CD14-positive monocyte (primary cell): Measurements from ENCODE around the gene STK32B. TPM values are rescaled to one million over a fixed set of nuclear protein-coding genes. Genes with fewer than 3 reads are reported as not detected.

Experiments used
- DNase-seq, 3 donors: peaks; one replicate each; pipeline ENCODE4 v3.0.0-alpha.2; 2011 to 2022
- H2AFZ ChIP-seq: 2 replicates; pipeline ENCODE4 v1.6.0; 2012; ENCODE audit warnings: mild to moderate bottlenecking, low read depth, low read length, inconsistent platforms; ENCODE audit not compliant: insufficient read depth, poor library complexity, severe bottlenecking
- H3K27ac ChIP-seq, 2 donors: 1 replicate in 1 of 2; 2 replicates in 1 of 2; pipeline ENCODE4 v1.5.1; 2012 to 2013; ENCODE audit warnings: low read length in 2 of 2, control low read depth in 1 of 2, inconsistent platforms in 1 of 2, low read depth in 1 of 2, mild to moderate bottlenecking in 1 of 2
- H3K27me3 ChIP-seq, 2 donors: one replicate each; pipeline versions ENCODE4 v1.6.0 to v1.6.1; 2011 to 2013; ENCODE audit warnings: low read length in 2 of 2; ENCODE audit not compliant: control insufficient read depth in 2 of 2, insufficient read depth in 2 of 2
- H3K36me3 ChIP-seq, 2 donors: replicated peaks in 1 of 2; 1 replicate in 1 of 2; 2 replicates in 1 of 2; pipeline versions ENCODE4 v1.5.1 to v1.6.1; 2012 to 2013; ENCODE audit warnings: low read length in 2 of 2, control low read depth in 1 of 2, inconsistent platforms in 1 of 2, mild to moderate bottlenecking in 1 of 2; ENCODE audit not compliant: insufficient read depth in 2 of 2, control insufficient read depth in 1 of 2
- H3K4me1 ChIP-seq, 2 donors: 1 replicate in 1 of 2; 2 replicates in 1 of 2; pipeline versions ENCODE4 v1.5.1 to v1.6.1; 2012 to 2013; ENCODE audit warnings: low read length in 2 of 2, control low read depth in 1 of 2, inconsistent platforms in 1 of 2, mild to moderate bottlenecking in 1 of 2, moderate library complexity in 1 of 2; ENCODE audit not compliant: insufficient read depth in 2 of 2, control insufficient read depth in 1 of 2
- H3K4me2 ChIP-seq: replicated peaks from 2 replicates; pipeline ENCODE3; 2012; ENCODE audit warnings: low read length, moderate library complexity, mild to moderate bottlenecking; ENCODE audit not compliant: poor library complexity, severe bottlenecking; ENCODE audit errors: extremely low read depth
- H3K4me3 ChIP-seq, 3 experiments: fragments of 200-600 bp in 1 of 3; sonication (generic) in 1 of 3; replicated peaks in 1 of 3; 1 replicate in 2 of 3; 2 replicates in 1 of 3; pipeline ENCODE4 v1.5.1; 2011 to 2013; ENCODE audit warnings: low read length in 3 of 3, mild to moderate bottlenecking in 3 of 3, control low read depth in 2 of 3, low read depth in 2 of 3, inconsistent platforms in 1 of 3, moderate library complexity in 1 of 3
- H3K79me2 ChIP-seq: 2 replicates; pipeline ENCODE4 v1.6.0; 2012; ENCODE audit warnings: mild to moderate bottlenecking, control low read depth, inconsistent platforms, low read length, moderate library complexity; ENCODE audit not compliant: insufficient read depth
- H3K9ac ChIP-seq: 2 replicates; pipeline ENCODE4 v1.6.0; 2017; ENCODE audit warnings: low read length, mild to moderate bottlenecking; ENCODE audit not compliant: insufficient read depth, poor library complexity, severe bottlenecking
- H3K9me3 ChIP-seq, 2 donors: replicated peaks in 1 of 2; 1 replicate in 1 of 2; 2 replicates in 1 of 2; pipeline versions ENCODE4 v1.5.1 to v1.6.1; 2012 to 2013; ENCODE audit warnings: low read length in 2 of 2, control low read depth in 1 of 2; ENCODE audit not compliant: control insufficient read depth in 1 of 2, insufficient read depth in 1 of 2
- H4K20me1 ChIP-seq: 2 replicates; pipeline ENCODE4 v1.6.0; 2012; ENCODE audit warnings: mild to moderate bottlenecking, low read length, control low read depth, moderate library complexity; ENCODE audit not compliant: insufficient read depth
- H3K27ac Mint-ChIP-seq, 7 donors: one replicate each; pipeline ENCODE4 v1.8.0; 2020; ENCODE audit warnings: mild to moderate bottlenecking in 7 of 7, mixed read lengths in 7 of 7, moderate library complexity in 6 of 7, inconsistent platforms in 2 of 7
- H3K27me3 Mint-ChIP-seq, 3 donors: one replicate each; pipeline ENCODE4 v1.8.0; 2021 to 2022; ENCODE audit warnings: low read depth in 3 of 3, mild to moderate bottlenecking in 3 of 3, mixed read lengths in 3 of 3, moderate library complexity in 3 of 3, inconsistent platforms in 1 of 3
- H3K36me3 Mint-ChIP-seq, 2 donors: one replicate each; pipeline ENCODE4 v1.8.0; 2020; ENCODE audit warnings: mixed read lengths in 2 of 2, inconsistent platforms in 1 of 2, mild to moderate bottlenecking in 1 of 2
- H3K4me1 Mint-ChIP-seq: one replicate; pipeline ENCODE4 v1.8.0; 2020; ENCODE audit warnings: mild to moderate bottlenecking, mixed read lengths
- H3K4me3 Mint-ChIP-seq, 2 donors: one replicate each; pipeline ENCODE4 v1.8.0; 2020; ENCODE audit warnings: mild to moderate bottlenecking in 2 of 2, mixed read lengths in 2 of 2, moderate library complexity in 1 of 2
- H3K9me3 Mint-ChIP-seq, 7 donors: one replicate each; pipeline ENCODE4 v1.8.0; 2020 to 2022; ENCODE audit warnings: mixed read lengths in 7 of 7, mild to moderate bottlenecking in 6 of 7, moderate library complexity in 6 of 7, inconsistent platforms in 2 of 7
- CTCF ChIP-seq: fragments of 200-600 bp; IDR thresholded peaks from one replicate; pipeline ENCODE4 v1.8.0; 2022; ENCODE audit warnings: antibody characterized with exemption, mild to moderate bottlenecking
- WGBS: methylation state at CpG from one replicate; pipeline ENCODE4 v1.1.5; 2013; ENCODE audit warnings: missing lambda C conversion rate; ENCODE audit not compliant: insufficient coverage; 5-methylcytosine and 5-hydroxymethylcytosine counted together
- intact Hi-C, 2 donors: fragments of 100-400 bp; cut with micrococcal nuclease; formaldehyde crosslinking; loops; one replicate each; pipeline versions ENCODE4 v1.15.0 to v1.15.1; 2023
- polyA plus RNA-seq, 3 donors: library from polyadenylated mRNA; depleted of rRNA in 1 of 3; unstranded in 2 of 3; stranded (reverse) in 1 of 3; fragments of 300-500 nt in 2 of 3; fragments of >200 nt in 1 of 3; fragmentation: Illumina TruSeq in 2 of 3; gene quantifications; 1 replicate in 2 of 3; 2 replicates in 1 of 3; pipeline ENCODE4 v1.2.3, GENCODE V29; 2012 to 2021

The STK32B gene
- polyA plus RNA-seq, 3 donors: 0.61 to 1.7 (median 0.75) TPM

GRCh38 chr4:5072948-5073347 is 21.7 kb downstream of the STK32B start:
- Histone ChIP-seq H3K4me3 (no peak overlapping the region), H3K36me3 (no peaks in the 10 kb centered on the region), H3K9me3 (peaks cover 3 to 17% of the 10 kb centered on the region in 2 donors), H2AFZ (no peak overlapping the region), H3K27ac (no peak overlapping the region), H3K4me2 (no peak overlapping the region), H3K4me1 (no peaks in the 10 kb centered on the region), H3K27me3 (no peaks in the 10 kb centered on the region), H3K79me2 (no peaks in the 10 kb centered on the region), H3K9ac (no peak overlapping the region), H4K20me1 (no peaks in the 10 kb centered on the region)
- no peak overlapping the region for H3K27ac Mint-ChIP-seq
- no peaks in the 10 kb centered on the region for H3K4me1 Mint-ChIP-seq
- peaks cover 9 to 18% (median 13%) of the 10 kb centered on the region in 7 donors for H3K9me3 Mint-ChIP-seq
- intact Hi-C loops: no loop called here
- H3K27me3 Mint-ChIP-seq: peaks cover 0 to 1% (median 0%) of the 10 kb centered on the region in 3 donors
- H3K4me3 Mint-ChIP-seq: no peak overlapping the region
- TF ChIP-seq CTCF: no peak
- no peaks in the 10 kb centered on the region for H3K36me3 Mint-ChIP-seq
- no peak for DNase-seq
- WGBS: no CpG with 5 or more reads among the region's 1 CpG

- Histone ChIP-seq H2AFZ (no peak overlapping the region), H3K4me1 (no peaks in the 10 kb centered on the region), H4K20me1 (no peaks in the 10 kb centered on the region), H3K9ac (no peak overlapping the region), H3K9me3 (peaks cover 6 to 8% of the 10 kb centered on the region in 2 donors), H3K27me3 (no peaks in the 10 kb centered on the region), H3K4me3 (no peak overlapping the region), H3K79me2 (no peaks in the 10 kb centered on the region), H3K36me3 (no peaks in the 10 kb centered on the region), H3K4me2 (no peak overlapping the region), H3K27ac (no peak overlapping the region)
- intact Hi-C loops: no loop called here
- no peak for TF ChIP-seq CTCF
- Mint-ChIP-seq H3K27me3 (peaks cover 0 to 2% (median 0%) of the 10 kb centered on the region in 3 donors), H3K4me3 (no peak overlapping the region), H3K9me3 (peaks cover 15 to 40% (median 24%) of the 10 kb centered on the region in 7 donors), H3K27ac (no peak overlapping the region), H3K4me1 (no peaks in the 10 kb centered on the region), H3K36me3 (no peaks in the 10 kb centered on the region)
- 100% methylated on average over 2 of the region's 3 CpGs for WGBS
- DNase-seq: no peak
Measured at GRCh38 chr4:5078009-5078408, 26.7 kb downstream of the STK32B start.
